Mesothelial cell of epicardium (in vitro differentiated cells): ENCODE results near the gene SOWAHB. TPM values are rescaled to one million over a fixed set of nuclear protein-coding genes. Genes with fewer than 3 reads are reported as not detected.

Source experiments
- DNase-seq, 2 experiments: peaks; one replicate each; pipeline ENCODE4 v3.0.0; 2021; ENCODE audit warnings: low spot score in 2 of 2; ENCODE audit not compliant: unreplicated experiment in 2 of 2
- H3K27ac Mint-ChIP-seq: 2 replicates; pipeline ENCODE4 v1.8.0; 2021; ENCODE audit warnings: mixed read lengths
- H3K27me3 Mint-ChIP-seq: 2 replicates; pipeline ENCODE4 v1.8.0; 2021; ENCODE audit warnings: low read depth, mixed read lengths
- H3K36me3 Mint-ChIP-seq: 2 replicates; pipeline ENCODE4 v1.8.0; 2021; ENCODE audit warnings: mixed read lengths
- H3K4me1 Mint-ChIP-seq: 2 replicates; pipeline ENCODE4 v1.8.0; 2021; ENCODE audit warnings: mixed read lengths
- H3K4me3 Mint-ChIP-seq: 2 replicates; pipeline ENCODE4 v1.8.0; 2021; ENCODE audit warnings: mild to moderate bottlenecking, moderate library complexity, mixed read lengths
- H3K9me3 Mint-ChIP-seq: 2 replicates; pipeline ENCODE4 v1.8.0; 2021; ENCODE audit warnings: mixed read lengths
- CTCF ChIP-seq: fragments of 200-600 bp; sonication (generic); IDR thresholded peaks from one replicate; pipeline ENCODE4 v1.5.0; 2021; ENCODE audit warnings: antibody characterized with exemption; ENCODE audit not compliant: unreplicated experiment
- total RNA-seq: library from RNA; stranded (reverse); gene quantifications from 3 replicates; pipeline ENCODE4 v1.2.1, GENCODE V29; 2021

Gene SOWAHB
- total RNA-seq, 1 donor from 2014 or later: 1.1 TPM

GRCh38 chr4:76920715-76921114 is 22.8 kb upstream of the SOWAHB start:
- peaks cover 9% of the 10 kb centered on the region for H3K9me3 Mint-ChIP-seq
- H3K4me3 Mint-ChIP-seq: no peak overlapping the region
- no peak for DNase-seq
- no peaks in the 10 kb centered on the region for H3K4me1 Mint-ChIP-seq
- no peaks in the 10 kb centered on the region for H3K36me3 Mint-ChIP-seq
- H3K27me3 Mint-ChIP-seq: no peaks in the 10 kb centered on the region
- TF ChIP-seq CTCF: no peak
- H3K27ac Mint-ChIP-seq: no peak overlapping the region

GRCh38 chr4:76909711-76910110 is 11.8 kb upstream of the SOWAHB start:
- peaks cover 28% of the 10 kb centered on the region for H3K9me3 Mint-ChIP-seq

GRCh38 chr4:76905521-76905920 is 7.6 kb upstream of the SOWAHB start:
- TF ChIP-seq CTCF: no peak
- Mint-ChIP-seq H3K4me1 (no peaks in the 10 kb centered on the region), H3K36me3 (peaks cover 6% of the 10 kb centered on the region), H3K4me3 (no peak overlapping the region), H3K27ac (no peak overlapping the region), H3K27me3 (no peaks in the 10 kb centered on the region), H3K9me3 (peaks cover 25% of the 10 kb centered on the region)
- DNase-seq: no peak

More at GRCh38 chr4:76909711-76910110, 11.8 kb upstream of the SOWAHB start:
- peaks cover 6% of the 10 kb centered on the region for H3K36me3 Mint-ChIP-seq
- H3K27ac Mint-ChIP-seq: no peak overlapping the region
- H3K27me3 Mint-ChIP-seq: no peaks in the 10 kb centered on the region
- H3K4me1 Mint-ChIP-seq: no peaks in the 10 kb centered on the region
- DNase-seq: no peak
- H3K4me3 Mint-ChIP-seq: no peak overlapping the region
- no peak for TF ChIP-seq CTCF

GRCh38 chr4:76904646-76905190 is 6.8 kb upstream of the SOWAHB start:
- H3K4me1 Mint-ChIP-seq: no peaks in the 10 kb centered on the region

GRCh38 chr4:76902233-76902890 is 4.4 kb upstream of the SOWAHB start:
- H3K9me3 Mint-ChIP-seq: peaks cover 14% of the 10 kb centered on the region

More at GRCh38 chr4:76904646-76905190, 6.8 kb upstream of the SOWAHB start:
- DNase-seq: no peak
- Mint-ChIP-seq H3K4me3 (no peak overlapping the region), H3K27me3 (peaks cover 2% of the 10 kb centered on the region), H3K9me3 (peaks cover 21% of the 10 kb centered on the region), H3K27ac (no peak overlapping the region), H3K36me3 (peaks cover 6% of the 10 kb centered on the region)
- no peak for TF ChIP-seq CTCF

More at GRCh38 chr4:76902233-76902890, 4.4 kb upstream of the SOWAHB start:
- Mint-ChIP-seq H3K27me3 (peaks cover 19% of the 10 kb centered on the region), H3K4me3 (no peak overlapping the region), H3K36me3 (peaks cover 3% of the 10 kb centered on the region), H3K27ac (no peak overlapping the region), H3K4me1 (peaks cover 11% of the 10 kb centered on the region)
- TF ChIP-seq CTCF: no peak
- no peak for DNase-seq
